ENCODE results near the gene CDKN1C. TPM values are rescaled to one million over a fixed set of nuclear protein-coding genes. Genes with fewer than 3 reads are reported as not detected.

CDKN1C gene
- total RNA-seq, 1 experiment from 2014 or later, result 12.9 TPM

GRCh38 chr11:2846470-2846869 is 39.1 kb downstream of the CDKN1C start:
- Histone ChIP-seq H3K36me3 (ENCODE audit: low read depth, low read length) (no peaks in the 10 kb centered on the region), H3K9ac (ENCODE audit: low read length) (no peak overlapping the region), H3K27me3 (ENCODE audit: low read length) (no peaks in the 10 kb centered on the region), H3K9me2 (replicated peaks; ENCODE audit: low read length) (no peaks in the 10 kb centered on the region), H3K4me1 (ENCODE audit: insufficient read depth, low read length) (peaks cover 14% of the 10 kb centered on the region), H3K79me2 (ENCODE audit: low read length) (no peaks in the 10 kb centered on the region), H2AFZ (ENCODE audit: low read length) (no peak overlapping the region), H3K4me3 (ENCODE audit: low read length) (no peak overlapping the region), H3K9me3 (ENCODE audit: low read length) (no peaks in the 10 kb centered on the region), H3K4me2 (ENCODE audit: low read length) (no peak overlapping the region), H3F3A (ENCODE audit: low read length, unreplicated experiment) (no peaks in the 10 kb centered on the region), H3K27ac (ENCODE audit: low read length) (no peak overlapping the region), H4K20me1 (ENCODE audit: low read length) (no peaks in the 10 kb centered on the region)
- TF ChIP-seq, protein P1, sequence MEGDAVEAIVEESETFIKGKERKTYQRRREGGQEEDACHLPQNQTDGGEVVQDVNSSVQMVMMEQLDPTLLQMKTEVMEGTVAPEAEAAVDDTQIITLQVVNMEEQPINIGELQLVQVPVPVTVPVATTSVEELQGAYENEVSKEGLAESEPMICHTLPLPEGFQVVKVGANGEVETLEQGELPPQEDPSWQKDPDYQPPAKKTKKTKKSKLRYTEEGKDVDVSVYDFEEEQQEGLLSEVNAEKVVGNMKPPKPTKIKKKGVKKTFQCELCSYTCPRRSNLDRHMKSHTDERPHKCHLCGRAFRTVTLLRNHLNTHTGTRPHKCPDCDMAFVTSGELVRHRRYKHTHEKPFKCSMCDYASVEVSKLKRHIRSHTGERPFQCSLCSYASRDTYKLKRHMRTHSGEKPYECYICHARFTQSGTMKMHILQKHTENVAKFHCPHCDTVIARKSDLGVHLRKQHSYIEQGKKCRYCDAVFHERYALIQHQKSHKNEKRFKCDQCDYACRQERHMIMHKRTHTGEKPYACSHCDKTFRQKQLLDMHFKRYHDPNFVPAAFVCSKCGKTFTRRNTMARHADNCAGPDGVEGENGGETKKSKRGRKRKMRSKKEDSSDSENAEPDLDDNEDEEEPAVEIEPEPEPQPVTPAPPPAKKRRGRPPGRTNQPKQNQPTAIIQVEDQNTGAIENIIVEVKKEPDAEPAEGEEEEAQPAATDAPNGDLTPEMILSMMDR (conservative IDR thresholded peaks at IDR 0.05; ENCODE audit: low read depth, low read length), result no peak
- TF ChIP-seq EZH2phosphoT487 (IDR thresholded peaks at IDR 0.05; ENCODE audit: borderline replicate concordance, low read length), result no peak
- no peak for TF ChIP-seq EZH2 (IDR thresholded peaks at IDR 0.05; ENCODE audit: low read length, unreplicated experiment)
- intact Hi-C loops (cut with micrococcal nuclease), result no loop called here
- no peak for ATAC-seq
- DNase-seq, result no peak
- CTCF ChIA-PET, result no interaction called here
- POLR2A ChIA-PET (ENCODE audit: unreplicated experiment), result no interaction called here
- BruUV-seq (replicated peaks), result no TSS peak

DNA sequence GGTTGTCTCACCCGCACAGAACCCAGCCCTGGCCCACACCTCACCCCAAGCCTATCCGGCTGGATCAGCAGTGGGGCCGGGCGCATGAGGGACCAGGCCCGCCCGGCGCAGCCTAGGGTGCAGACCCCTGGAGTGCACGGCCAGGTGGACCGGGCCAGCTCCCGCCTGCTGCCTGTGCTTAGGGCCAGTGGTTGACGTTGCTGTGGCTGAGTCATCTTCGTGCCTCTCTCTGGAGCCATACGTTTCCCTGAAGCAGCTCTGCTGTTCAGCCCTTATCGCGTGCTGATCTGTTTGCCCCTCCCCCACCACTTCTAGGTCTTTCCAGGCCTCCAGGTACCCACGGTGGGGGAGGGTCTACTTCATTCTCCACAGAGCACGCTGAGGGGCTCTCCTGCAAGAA is 39.5 kb downstream of the CDKN1C start:
- ATAC-seq (no peak), DNase-seq (no peak)
- H3K36me3 ChIP-seq (ENCODE audit: low read depth, low read length), result no peaks in the 10 kb centered on the region
- no peak overlapping the region for H2AFZ ChIP-seq (ENCODE audit: low read length)
- no peak overlapping the region for H3K9ac ChIP-seq (ENCODE audit: low read length)
- H3K9me3 ChIP-seq (ENCODE audit: low read length), result no peaks in the 10 kb centered on the region
- ChIA-PET CTCF (no interaction called here), POLR2A (ENCODE audit: unreplicated experiment) (no interaction called here)
- no peaks in the 10 kb centered on the region for H3F3A ChIP-seq (ENCODE audit: low read length, unreplicated experiment)
- no peaks in the 10 kb centered on the region for H3K9me2 ChIP-seq (replicated peaks; ENCODE audit: low read length)
- no TSS peak for BruUV-seq (replicated peaks)
- H3K4me3 ChIP-seq (ENCODE audit: low read length), result no peak overlapping the region
- intact Hi-C loops (cut with micrococcal nuclease), result no loop called here
- H4K20me1 ChIP-seq (ENCODE audit: low read length), result no peaks in the 10 kb centered on the region
- TF ChIP-seq EZH2 (IDR thresholded peaks at IDR 0.05; ENCODE audit: low read length, unreplicated experiment) (no peak), EZH2phosphoT487 (IDR thresholded peaks at IDR 0.05; ENCODE audit: borderline replicate concordance, low read length) (no peak)
- TF ChIP-seq, protein P1 (conservative IDR thresholded peaks at IDR 0.05; ENCODE audit: low read depth, low read length), result no peak
- no peaks in the 10 kb centered on the region for H3K27me3 ChIP-seq (ENCODE audit: low read length)
- no peak overlapping the region for H3K27ac ChIP-seq (ENCODE audit: low read length)
- H3K4me2 ChIP-seq (ENCODE audit: low read length), result no peak overlapping the region
- H3K4me1 ChIP-seq (ENCODE audit: insufficient read depth, low read length), result peaks cover 14% of the 10 kb centered on the region
- no peaks in the 10 kb centered on the region for H3K79me2 ChIP-seq (ENCODE audit: low read length)

- Histone ChIP-seq H3K4me1 (ENCODE audit: insufficient read depth, low read length) (peaks cover 14% of the 10 kb centered on the region), H3K9me2 (replicated peaks; ENCODE audit: low read length) (no peaks in the 10 kb centered on the region), H3K4me3 (ENCODE audit: low read length) (no peak overlapping the region), H3K79me2 (ENCODE audit: low read length) (no peaks in the 10 kb centered on the region), H3F3A (ENCODE audit: low read length, unreplicated experiment) (no peaks in the 10 kb centered on the region), H3K9ac (ENCODE audit: low read length) (no peak overlapping the region), H3K36me3 (ENCODE audit: low read depth, low read length) (no peaks in the 10 kb centered on the region), H3K4me2 (ENCODE audit: low read length) (no peak overlapping the region), H2AFZ (ENCODE audit: low read length) (no peak overlapping the region), H3K27ac (ENCODE audit: low read length) (no peak overlapping the region), H4K20me1 (ENCODE audit: low read length) (no peaks in the 10 kb centered on the region), H3K27me3 (ENCODE audit: low read length) (no peaks in the 10 kb centered on the region), H3K9me3 (ENCODE audit: low read length) (no peaks in the 10 kb centered on the region)
- DNase-seq (no peak), ATAC-seq (no peak)
- CTCF ChIA-PET, result no interaction called here
- BruUV-seq (replicated peaks), result no TSS peak
- TF ChIP-seq EZH2phosphoT487 (IDR thresholded peaks at IDR 0.05; ENCODE audit: borderline replicate concordance, low read length), result no peak
- TF ChIP-seq EZH2 (IDR thresholded peaks at IDR 0.05; ENCODE audit: low read length, unreplicated experiment), result no peak
- TF ChIP-seq, protein P1 (conservative IDR thresholded peaks at IDR 0.05; ENCODE audit: low read depth, low read length), result no peak
- intact Hi-C loops (cut with micrococcal nuclease), result no loop called here
- POLR2A ChIA-PET (ENCODE audit: unreplicated experiment), result no interaction called here
Observed at GRCh38 chr11:2844996-2845395, 40.6 kb downstream of the CDKN1C start.
